Measurements from ENCODE around the gene GNE. TPM values are rescaled to one million over a fixed set of nuclear protein-coding genes. Genes with fewer than 3 reads are reported as not detected.
"Not testable (repeated sequence)": the region's sequence is repeated elsewhere in the genome, so short reads cannot be mapped to it uniquely, and the experiment has no call there.

Gene GNE
- total and polyA plus RNA-seq, 2 of the 13 experiments (the other 11 are each of a cell fraction or from before 2014, with no cell fraction given): 16.1 to 24.1 TPM

DNA sequence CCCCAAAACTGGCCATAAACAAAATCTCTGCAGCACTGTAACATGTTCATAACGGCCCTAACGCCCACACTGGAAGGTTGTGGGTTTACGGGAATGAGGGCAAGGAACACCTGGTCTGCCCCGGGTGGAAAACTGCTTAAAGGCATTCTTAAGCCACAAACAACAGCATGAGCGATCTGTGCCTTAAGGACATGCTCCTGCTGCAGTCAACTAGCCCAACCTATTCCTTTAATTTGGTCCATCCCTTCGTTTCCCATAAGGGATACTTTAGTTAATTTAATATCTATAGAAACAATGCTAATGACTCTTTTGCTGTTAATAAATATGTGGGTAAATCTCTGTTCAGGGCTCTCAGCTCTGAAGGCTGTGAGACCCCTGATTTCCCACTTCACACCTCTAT is 78.0 kb downstream of the GNE start:
- intact Hi-C loops (cut with micrococcal nuclease; ENCODE audit: unreplicated experiment); H3K9ac ChIP-seq (ENCODE audit: insufficient read depth, low read depth, low read length); FAIRE-seq; H3K79me2 ChIP-seq (ENCODE audit: insufficient read depth, low read length); H2AFZ ChIP-seq (ENCODE audit: low read length); BruUV-seq (replicated peaks); H3K4me2 ChIP-seq (ENCODE audit: low read depth, low read length); H3K4me1 ChIP-seq (ENCODE audit: insufficient read depth, low read length); H3K27me3 ChIP-seq (ENCODE audit: control insufficient read depth in 1 of 2, insufficient read depth in 2 of 2, low read length in 2 of 2); H3K9me3 ChIP-seq (ENCODE audit: low read length); H3K36me3 ChIP-seq (replicated peaks in 1 of 2; ENCODE audit: control insufficient read depth in 1 of 2, insufficient read depth in 2 of 2, low read length in 2 of 2); POLR2A ChIA-PET; CTCF ChIA-PET (ENCODE audit: low intra/inter-chr PET ratio, low total read pairs); H3K27ac ChIP-seq (ENCODE audit: extremely low read length, insufficient read depth, low read length); DNase-seq (ENCODE audit: low spot score); H3K4me3 ChIP-seq (replicated peaks in 1 of 3; ENCODE audit: insufficient read depth in 1 of 3, low read depth in 2 of 3, low read length in 3 of 3); in situ Hi-C loops (cut with HindIII; ENCODE audit: extremely low pct_ligation_motif_present, low pct_unique_long_range_greater_than_20kb); ATAC-seq; H4K20me1 ChIP-seq (ENCODE audit: insufficient read depth, low read length): not testable (repeated sequence)
- 11% methylated on average over 3 of the region's 6 CpGs for WGBS (ENCODE audit: low lambda C conversion rate)
- TF ChIP-seq ZNF761 (CRISPR knock-in tag; conservative IDR thresholded peaks at IDR 0.05): peak; percentile 92

DNA sequence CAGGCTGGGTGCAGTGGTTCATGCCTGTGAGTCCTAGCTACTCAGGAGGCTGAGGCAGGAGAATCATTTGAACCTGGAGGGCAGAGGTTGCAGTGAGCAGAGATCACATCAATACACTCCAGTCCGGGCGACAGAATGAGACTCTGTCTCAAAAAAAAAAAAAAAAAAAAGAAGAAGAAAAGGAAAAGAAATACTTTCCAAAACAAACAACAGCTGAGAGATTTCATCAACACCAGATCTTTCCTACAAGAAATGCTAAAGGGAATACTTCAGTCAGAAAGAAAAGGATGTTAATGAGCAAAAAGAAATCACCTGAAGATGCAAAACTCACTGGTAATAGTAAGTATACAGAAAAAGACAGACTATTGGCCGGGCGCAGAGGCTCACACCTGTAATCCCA is 80.7 kb downstream of the GNE start:
- no TSS peak for BruUV-seq (replicated peaks)
- TF ChIP-seq KLF13 (CRISPR knock-in tag; IDR thresholded peaks at IDR 0.05): no peak
- TF ChIP-seq ATF6 (CRISPR knock-in tag; conservative IDR thresholded peaks at IDR 0.05): no peak
- no peak for TF ChIP-seq HOXD1 (CRISPR knock-in tag; IDR thresholded peaks at IDR 0.05)
- TF ChIP-seq ADNP (CRISPR knock-in tag; IDR thresholded peaks at IDR 0.05): no peak
- TF ChIP-seq ZNF530 (CRISPR knock-in tag; IDR thresholded peaks at IDR 0.05; ENCODE audit: low read depth): no peak
- TF ChIP-seq, protein P1, sequence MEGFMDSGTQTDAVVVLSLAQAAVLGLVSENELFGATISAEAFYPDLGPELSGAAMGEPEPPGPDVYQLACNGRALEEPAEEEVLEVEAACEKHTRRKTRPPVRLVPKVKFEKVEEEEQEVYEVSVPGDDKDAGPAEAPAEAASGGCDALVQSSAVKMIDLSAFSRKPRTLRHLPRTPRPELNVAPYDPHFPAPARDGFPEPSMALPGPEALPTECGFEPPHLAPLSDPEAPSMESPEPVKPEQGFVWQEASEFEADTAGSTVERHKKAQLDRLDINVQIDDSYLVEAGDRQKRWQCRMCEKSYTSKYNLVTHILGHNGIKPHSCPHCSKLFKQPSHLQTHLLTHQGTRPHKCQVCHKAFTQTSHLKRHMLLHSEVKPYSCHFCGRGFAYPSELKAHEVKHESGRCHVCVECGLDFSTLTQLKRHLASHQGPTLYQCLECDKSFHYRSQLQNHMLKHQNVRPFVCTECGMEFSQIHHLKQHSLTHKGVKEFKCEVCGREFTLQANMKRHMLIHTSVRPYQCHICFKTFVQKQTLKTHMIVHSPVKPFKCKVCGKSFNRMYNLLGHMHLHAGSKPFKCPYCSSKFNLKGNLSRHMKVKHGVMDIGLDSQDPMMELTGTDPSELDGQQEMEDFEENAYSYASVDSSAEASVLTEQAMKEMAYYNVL (CRISPR knock-in tag; IDR thresholded peaks at IDR 0.05; ENCODE audit: borderline replicate concordance): no peak
- TF ChIP-seq, protein P2, sequence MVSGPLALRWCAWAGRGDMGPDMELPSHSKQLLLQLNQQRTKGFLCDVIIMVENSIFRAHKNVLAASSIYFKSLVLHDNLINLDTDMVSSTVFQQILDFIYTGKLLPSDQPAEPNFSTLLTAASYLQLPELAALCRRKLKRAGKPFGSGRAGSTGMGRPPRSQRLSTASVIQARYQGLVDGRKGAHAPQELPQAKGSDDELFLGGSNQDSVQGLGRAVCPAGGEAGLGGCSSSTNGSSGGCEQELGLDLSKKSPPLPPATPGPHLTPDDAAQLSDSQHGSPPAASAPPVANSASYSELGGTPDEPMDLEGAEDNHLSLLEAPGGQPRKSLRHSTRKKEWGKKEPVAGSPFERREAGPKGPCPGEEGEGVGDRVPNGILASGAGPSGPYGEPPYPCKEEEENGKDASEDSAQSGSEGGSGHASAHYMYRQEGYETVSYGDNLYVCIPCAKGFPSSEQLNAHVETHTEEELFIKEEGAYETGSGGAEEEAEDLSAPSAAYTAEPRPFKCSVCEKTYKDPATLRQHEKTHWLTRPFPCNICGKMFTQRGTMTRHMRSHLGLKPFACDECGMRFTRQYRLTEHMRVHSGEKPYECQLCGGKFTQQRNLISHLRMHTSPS (CRISPR knock-in tag; IDR thresholded peaks at IDR 0.05; ENCODE audit: low read depth): no peak
- TF ChIP-seq ZNF563 (CRISPR knock-in tag; IDR thresholded peaks at IDR 0.05): no peak
- TF ChIP-seq POLR2AphosphoS5 (IDR thresholded peaks at IDR 0.05; ENCODE audit: low read depth, low read length): no peak
- TF ChIP-seq YEATS2 (CRISPR knock-in tag; IDR thresholded peaks at IDR 0.05; ENCODE audit: borderline replicate concordance): no peak
- TF ChIP-seq, protein P3, sequence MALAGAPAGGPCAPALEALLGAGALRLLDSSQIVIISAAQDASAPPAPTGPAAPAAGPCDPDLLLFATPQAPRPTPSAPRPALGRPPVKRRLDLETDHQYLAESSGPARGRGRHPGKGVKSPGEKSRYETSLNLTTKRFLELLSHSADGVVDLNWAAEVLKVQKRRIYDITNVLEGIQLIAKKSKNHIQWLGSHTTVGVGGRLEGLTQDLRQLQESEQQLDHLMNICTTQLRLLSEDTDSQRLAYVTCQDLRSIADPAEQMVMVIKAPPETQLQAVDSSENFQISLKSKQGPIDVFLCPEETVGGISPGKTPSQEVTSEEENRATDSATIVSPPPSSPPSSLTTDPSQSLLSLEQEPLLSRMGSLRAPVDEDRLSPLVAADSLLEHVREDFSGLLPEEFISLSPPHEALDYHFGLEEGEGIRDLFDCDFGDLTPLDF (CRISPR knock-in tag; IDR thresholded peaks at IDR 0.05): no peak

More for the DNA sequence above, 80.7 kb downstream of the GNE start:
- ChIA-PET POLR2A (interaction anchor here (1.0 kb wide), 1 partner anchor 13 kb away, joined by 4 read pairs; the partner anchor contains the start of gene CLTA), CTCF (ENCODE audit: low intra/inter-chr PET ratio, low total read pairs) (no interaction called here)
- H3K9me3 ChIP-seq (ENCODE audit: low read length): no peaks in the 10 kb centered on the region
- no peak overlapping the region for H2AFZ ChIP-seq (ENCODE audit: low read length)
- in situ Hi-C loops (cut with HindIII; ENCODE audit: extremely low pct_ligation_motif_present, low pct_unique_long_range_greater_than_20kb): no loop called here
- WGBS (ENCODE audit: low lambda C conversion rate): 53% methylated on average over 4 of the region's 4 CpGs
- ATAC-seq (no peak), FAIRE-seq (no peak), DNase-seq (ENCODE audit: low spot score) (no peak)
- intact Hi-C loops (cut with micrococcal nuclease; ENCODE audit: unreplicated experiment): no loop called here
- H3K36me3 ChIP-seq (replicated peaks in 1 of 2; ENCODE audit: control insufficient read depth in 1 of 2, insufficient read depth in 2 of 2, low read length in 2 of 2): no peaks in the 10 kb centered on the region
- H3K27ac ChIP-seq (ENCODE audit: extremely low read length, insufficient read depth, low read length): no peak overlapping the region
- no peaks in the 10 kb centered on the region for H3K79me2 ChIP-seq (ENCODE audit: insufficient read depth, low read length)
- no peak overlapping the region for H3K4me3 ChIP-seq (replicated peaks in 1 of 3; ENCODE audit: insufficient read depth in 1 of 3, low read depth in 2 of 3, low read length in 3 of 3)
- no peak overlapping the region for H3K4me2 ChIP-seq (ENCODE audit: low read depth, low read length)
- no peaks in the 10 kb centered on the region for H4K20me1 ChIP-seq (ENCODE audit: insufficient read depth, low read length)
- H3K27me3 ChIP-seq (ENCODE audit: control insufficient read depth in 1 of 2, insufficient read depth in 2 of 2, low read length in 2 of 2): 0 out of 5 replicates have a peak, but pooled peaks cover 0 to 9% of the 10 kb centered on the region in 2 experiments
- no peak overlapping the region for H3K9ac ChIP-seq (ENCODE audit: insufficient read depth, low read depth, low read length)
- H3K4me1 ChIP-seq (ENCODE audit: insufficient read depth, low read length): no peaks in the 10 kb centered on the region
